ENCODE results near the gene CASK.

Gene CASK

GRCh38 chrX:41903544-41903943, 19.8 kb downstream of the CASK start:
- WGBS (ENCODE audit: extremely low coverage, insufficient coverage, low lambda C conversion rate) = no CpG with 5 or more reads among the region's 1 CpG
- no peaks in the 10 kb centered on the region for H3K79me1 ChIP-seq (ENCODE audit: low read length)

GRCh38 chrX:41900321-41900720, 23.0 kb downstream of the CASK start:
- no peak overlapping the region for H3K4me2 ChIP-seq (ENCODE audit: low read length)
- no peak overlapping the region for H3K27ac ChIP-seq (ENCODE audit: low read depth, low read length)
- H4K8ac ChIP-seq (ENCODE audit: low read depth, low read length) = no peak overlapping the region
- no peak overlapping the region for H2BK5ac ChIP-seq (ENCODE audit: low read length)
- no peaks in the 10 kb centered on the region for H3K27me3 ChIP-seq (ENCODE audit: insufficient read depth, low read length, poor library complexity)
- H3K36me3 ChIP-seq (ENCODE audit: control insufficient read depth, insufficient read depth, low read length) = no peaks in the 10 kb centered on the region
- no peak overlapping the region for H3K9ac ChIP-seq (ENCODE audit: low read length)
- H3K4me3 ChIP-seq (ENCODE audit: low read length) = no peak overlapping the region
- H4K5ac ChIP-seq (ENCODE audit: low read length) = no peak overlapping the region
- no peak overlapping the region for H3K4ac ChIP-seq (ENCODE audit: low read depth, low read length)
- H2BK120ac ChIP-seq (ENCODE audit: low read depth, low read length) = no peak overlapping the region
- no peaks in the 10 kb centered on the region for H3K79me1 ChIP-seq (ENCODE audit: low read length)
- no peak overlapping the region for H3K23ac ChIP-seq (ENCODE audit: low read length)
- no peak overlapping the region for H3K18ac ChIP-seq (ENCODE audit: low read length)
- DNase-seq = no peak
- H2AK5ac ChIP-seq (ENCODE audit: low read length) = no peak overlapping the region
- H3K56ac ChIP-seq (ENCODE audit: low read length) = no peak overlapping the region
- H3K79me2 ChIP-seq (ENCODE audit: control insufficient read depth, insufficient read depth, low read length) = no peaks in the 10 kb centered on the region
- no peak overlapping the region for H2BK15ac ChIP-seq (replicated peaks; ENCODE audit: low read depth)
- no peaks in the 10 kb centered on the region for H3K4me1 ChIP-seq (ENCODE audit: control insufficient read depth, low read depth, low read length)

More at GRCh38 chrX:41903544-41903943, 19.8 kb downstream of the CASK start:
- no peak overlapping the region for H3K9ac ChIP-seq (ENCODE audit: low read length)
- H3K27me3 ChIP-seq (ENCODE audit: insufficient read depth, low read length, poor library complexity) = no peaks in the 10 kb centered on the region
- H3K27ac ChIP-seq (ENCODE audit: low read depth, low read length) = no peak overlapping the region
- no peak overlapping the region for H3K23ac ChIP-seq (ENCODE audit: low read length)
- no peak overlapping the region for H3K56ac ChIP-seq (ENCODE audit: low read length)
- H2BK120ac ChIP-seq (ENCODE audit: low read depth, low read length) = no peak overlapping the region
- no peak overlapping the region for H3K4me3 ChIP-seq (ENCODE audit: low read length)
- H3K79me2 ChIP-seq (ENCODE audit: control insufficient read depth, insufficient read depth, low read length) = peaks cover 1% of the 10 kb centered on the region
- no peaks in the 10 kb centered on the region for H3K4me1 ChIP-seq (ENCODE audit: control insufficient read depth, low read depth, low read length)
- no peak overlapping the region for H2BK5ac ChIP-seq (ENCODE audit: low read length)
- H2AK5ac ChIP-seq (ENCODE audit: low read length) = no peak overlapping the region
- no peak overlapping the region for H4K5ac ChIP-seq (ENCODE audit: low read length)
- H3K18ac ChIP-seq (ENCODE audit: low read length) = no peak overlapping the region
- no peak overlapping the region for H4K8ac ChIP-seq (ENCODE audit: low read depth, low read length)
- H3K4me2 ChIP-seq (ENCODE audit: low read length) = no peak overlapping the region
- no peak overlapping the region for H2BK15ac ChIP-seq (replicated peaks; ENCODE audit: low read depth)
- no peaks in the 10 kb centered on the region for H3K36me3 ChIP-seq (ENCODE audit: control insufficient read depth, insufficient read depth, low read length)
- H3K4ac ChIP-seq (ENCODE audit: low read depth, low read length) = no peak overlapping the region
- DNase-seq = no peak

DNA sequence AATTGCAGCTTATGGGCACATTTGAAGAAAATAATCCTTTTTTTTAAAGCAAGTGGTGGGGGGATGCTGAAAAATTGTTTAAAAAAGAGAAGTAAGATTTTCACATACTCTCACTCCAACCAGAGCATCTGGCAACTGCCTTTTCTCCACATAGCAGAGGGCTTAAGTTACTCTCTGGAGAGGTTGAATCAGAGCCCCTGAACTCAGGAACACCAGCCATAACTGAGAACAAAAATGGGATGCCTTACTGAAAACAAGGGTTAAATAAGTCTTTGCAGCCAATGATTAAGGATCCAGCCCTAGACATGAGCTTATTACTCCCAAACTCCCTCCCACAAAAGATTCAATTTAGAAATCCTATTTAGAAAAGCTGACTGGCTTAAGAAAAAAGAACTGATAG, 27.5 kb downstream of the CASK start:
- Histone ChIP-seq H3K79me2 (ENCODE audit: control insufficient read depth, insufficient read depth, low read length) (peaks cover 2% of the 10 kb centered on the region), H3K4ac (ENCODE audit: low read depth, low read length) (no peak overlapping the region), H3K27ac (ENCODE audit: low read depth, low read length) (no peak overlapping the region), H3K4me3 (ENCODE audit: low read length) (no peak overlapping the region), H4K5ac (ENCODE audit: low read length) (no peak overlapping the region), H3K56ac (ENCODE audit: low read length) (no peak overlapping the region), H3K23ac (ENCODE audit: low read length) (no peak overlapping the region), H3K4me2 (ENCODE audit: low read length) (no peak overlapping the region), H3K18ac (ENCODE audit: low read length) (no peak overlapping the region), H2BK5ac (ENCODE audit: low read length) (no peak overlapping the region), H4K8ac (ENCODE audit: low read depth, low read length) (no peak overlapping the region), H3K79me1 (ENCODE audit: low read length) (no peaks in the 10 kb centered on the region), H3K4me1 (ENCODE audit: control insufficient read depth, low read depth, low read length) (no peaks in the 10 kb centered on the region), H3K36me3 (ENCODE audit: control insufficient read depth, insufficient read depth, low read length) (no peaks in the 10 kb centered on the region), H3K9ac (ENCODE audit: low read length) (no peak overlapping the region), H2AK5ac (ENCODE audit: low read length) (no peak overlapping the region), H2BK15ac (replicated peaks; ENCODE audit: low read depth) (no peak overlapping the region), H3K27me3 (ENCODE audit: insufficient read depth, low read length, poor library complexity) (no peaks in the 10 kb centered on the region), H2BK120ac (ENCODE audit: low read depth, low read length) (no peak overlapping the region)
- no peak for DNase-seq

- H2BK120ac ChIP-seq (ENCODE audit: low read depth, low read length) = no peak overlapping the region
- H3K56ac ChIP-seq (ENCODE audit: low read length) = no peak overlapping the region
- DNase-seq = no peak
- no peak overlapping the region for H3K27ac ChIP-seq (ENCODE audit: low read depth, low read length)
- H3K4me2 ChIP-seq (ENCODE audit: low read length) = no peak overlapping the region
- no peak overlapping the region for H2BK5ac ChIP-seq (ENCODE audit: low read length)
- no peaks in the 10 kb centered on the region for H3K36me3 ChIP-seq (ENCODE audit: control insufficient read depth, insufficient read depth, low read length)
- no peak overlapping the region for H3K18ac ChIP-seq (ENCODE audit: low read length)
- H3K4me3 ChIP-seq (ENCODE audit: low read length) = no peak overlapping the region
- H2AK5ac ChIP-seq (ENCODE audit: low read length) = no peak overlapping the region
- H3K4ac ChIP-seq (ENCODE audit: low read depth, low read length) = no peak overlapping the region
- H3K79me1 ChIP-seq (ENCODE audit: low read length) = no peaks in the 10 kb centered on the region
- no peaks in the 10 kb centered on the region for H3K4me1 ChIP-seq (ENCODE audit: control insufficient read depth, low read depth, low read length)
- H3K9ac ChIP-seq (ENCODE audit: low read length) = no peak overlapping the region
- no CpG with 5 or more reads among the region's 1 CpG for WGBS (ENCODE audit: extremely low coverage, insufficient coverage, low lambda C conversion rate)
- H3K27me3 ChIP-seq (ENCODE audit: insufficient read depth, low read length, poor library complexity) = no peaks in the 10 kb centered on the region
- peaks cover 2% of the 10 kb centered on the region for H3K79me2 ChIP-seq (ENCODE audit: control insufficient read depth, insufficient read depth, low read length)
- H2BK15ac ChIP-seq (replicated peaks; ENCODE audit: low read depth) = no peak overlapping the region
- no peak overlapping the region for H4K8ac ChIP-seq (ENCODE audit: low read depth, low read length)
- H4K5ac ChIP-seq (ENCODE audit: low read length) = no peak overlapping the region
- no peak overlapping the region for H3K23ac ChIP-seq (ENCODE audit: low read length)
Measured at GRCh38 chrX:41890026-41890423, 33.3 kb downstream of the CASK start.

GRCh38 chrX:41889317-41890025, 33.9 kb downstream of the CASK start:
- no peak for DNase-seq
- Histone ChIP-seq H3K27me3 (ENCODE audit: insufficient read depth, low read length, poor library complexity) (no peaks in the 10 kb centered on the region), H3K4ac (ENCODE audit: low read depth, low read length) (no peak overlapping the region), H3K4me3 (ENCODE audit: low read length) (no peak overlapping the region), H3K56ac (ENCODE audit: low read length) (no peak overlapping the region), H3K9ac (ENCODE audit: low read length) (no peak overlapping the region), H3K79me1 (ENCODE audit: low read length) (no peaks in the 10 kb centered on the region), H3K27ac (ENCODE audit: low read depth, low read length) (no peak overlapping the region), H3K18ac (ENCODE audit: low read length) (no peak overlapping the region), H4K5ac (ENCODE audit: low read length) (no peak overlapping the region), H2AK5ac (ENCODE audit: low read length) (no peak overlapping the region), H4K8ac (ENCODE audit: low read depth, low read length) (no peak overlapping the region), H2BK5ac (ENCODE audit: low read length) (no peak overlapping the region), H3K36me3 (ENCODE audit: control insufficient read depth, insufficient read depth, low read length) (no peaks in the 10 kb centered on the region), H2BK120ac (ENCODE audit: low read depth, low read length) (no peak overlapping the region), H3K4me1 (ENCODE audit: control insufficient read depth, low read depth, low read length) (no peaks in the 10 kb centered on the region), H3K23ac (ENCODE audit: low read length) (no peak overlapping the region), H2BK15ac (replicated peaks; ENCODE audit: low read depth) (no peak overlapping the region), H3K79me2 (ENCODE audit: control insufficient read depth, insufficient read depth, low read length) (peaks cover 2% of the 10 kb centered on the region), H3K4me2 (ENCODE audit: low read length) (no peak overlapping the region)
- no CpG with 5 or more reads among the region's 1 CpG for WGBS (ENCODE audit: extremely low coverage, insufficient coverage, low lambda C conversion rate)

DNA sequence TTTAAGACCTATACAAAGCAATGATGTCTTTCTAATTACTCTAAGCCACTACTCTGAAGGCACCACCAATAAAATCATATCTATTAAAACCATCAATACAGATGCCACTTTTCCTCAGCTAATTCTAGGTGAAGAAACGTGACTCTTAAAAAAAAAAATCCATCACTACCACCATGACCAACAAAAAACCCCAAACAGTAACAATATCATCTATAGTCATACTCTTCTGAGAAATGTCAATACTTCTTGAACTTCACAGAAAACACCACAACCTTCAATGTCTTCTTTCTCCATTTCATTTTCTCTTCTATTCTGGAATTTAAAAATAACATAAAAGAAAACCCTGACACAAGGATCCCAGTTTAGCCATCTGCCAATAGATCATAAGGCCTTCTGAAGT, 35.7 kb downstream of the CASK start:
- H3K4me3 ChIP-seq (ENCODE audit: low read length) = no peak overlapping the region
- no peak overlapping the region for H3K18ac ChIP-seq (ENCODE audit: low read length)
- no peak overlapping the region for H2BK15ac ChIP-seq (replicated peaks; ENCODE audit: low read depth)
- H2BK5ac ChIP-seq (ENCODE audit: low read length) = no peak overlapping the region
- no CpG with 5 or more reads among the region's 1 CpG for WGBS (ENCODE audit: extremely low coverage, insufficient coverage, low lambda C conversion rate)
- H3K79me2 ChIP-seq (ENCODE audit: control insufficient read depth, insufficient read depth, low read length) = no peaks in the 10 kb centered on the region
- no peaks in the 10 kb centered on the region for H3K4me1 ChIP-seq (ENCODE audit: control insufficient read depth, low read depth, low read length)
- H3K56ac ChIP-seq (ENCODE audit: low read length) = no peak overlapping the region
- no peak overlapping the region for H3K9ac ChIP-seq (ENCODE audit: low read length)
- no peak overlapping the region for H3K4ac ChIP-seq (ENCODE audit: low read depth, low read length)
- H4K8ac ChIP-seq (ENCODE audit: low read depth, low read length) = no peak overlapping the region
- H3K36me3 ChIP-seq (ENCODE audit: control insufficient read depth, insufficient read depth, low read length) = no peaks in the 10 kb centered on the region
- H3K23ac ChIP-seq (ENCODE audit: low read length) = no peak overlapping the region
- DNase-seq = no peak
- H3K79me1 ChIP-seq (ENCODE audit: low read length) = no peaks in the 10 kb centered on the region
- no peak overlapping the region for H2BK120ac ChIP-seq (ENCODE audit: low read depth, low read length)
- H4K5ac ChIP-seq (ENCODE audit: low read length) = no peak overlapping the region
- no peak overlapping the region for H3K27ac ChIP-seq (ENCODE audit: low read depth, low read length)
- H3K4me2 ChIP-seq (ENCODE audit: low read length) = no peak overlapping the region
- no peaks in the 10 kb centered on the region for H3K27me3 ChIP-seq (ENCODE audit: insufficient read depth, low read length, poor library complexity)
- H2AK5ac ChIP-seq (ENCODE audit: low read length) = no peak overlapping the region
